ENCODE measurements around the gene TANGO2. TPM values are rescaled to one million over a fixed set of nuclear protein-coding genes. Genes with fewer than 3 reads are reported as not detected.

The TANGO2 gene
- total and polyA plus RNA-seq, 2 of the 8 experiments (the other 6 are each of a cell fraction or from before 2014, with no cell fraction given), result 10.1 to 18.4 TPM

DNA sequence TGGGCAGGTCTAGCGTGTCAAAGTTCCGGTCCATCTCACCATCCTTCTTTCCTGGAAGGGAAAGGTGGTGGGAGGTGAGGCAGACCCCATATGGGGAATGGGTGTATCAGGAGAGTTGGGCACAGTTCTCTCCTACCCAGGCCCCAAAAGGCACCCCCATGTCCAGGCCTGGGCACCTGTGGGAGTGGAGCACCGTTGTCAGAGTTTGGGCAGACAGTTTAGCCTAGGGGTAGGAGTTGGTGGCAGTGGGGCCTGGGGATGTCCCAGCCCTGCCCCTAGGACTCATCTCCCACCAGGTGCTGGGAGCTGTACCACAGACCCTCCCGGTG lies 45.2 kb upstream of the TANGO2 start (continued):
- TF ChIP-seq, protein P1, sequence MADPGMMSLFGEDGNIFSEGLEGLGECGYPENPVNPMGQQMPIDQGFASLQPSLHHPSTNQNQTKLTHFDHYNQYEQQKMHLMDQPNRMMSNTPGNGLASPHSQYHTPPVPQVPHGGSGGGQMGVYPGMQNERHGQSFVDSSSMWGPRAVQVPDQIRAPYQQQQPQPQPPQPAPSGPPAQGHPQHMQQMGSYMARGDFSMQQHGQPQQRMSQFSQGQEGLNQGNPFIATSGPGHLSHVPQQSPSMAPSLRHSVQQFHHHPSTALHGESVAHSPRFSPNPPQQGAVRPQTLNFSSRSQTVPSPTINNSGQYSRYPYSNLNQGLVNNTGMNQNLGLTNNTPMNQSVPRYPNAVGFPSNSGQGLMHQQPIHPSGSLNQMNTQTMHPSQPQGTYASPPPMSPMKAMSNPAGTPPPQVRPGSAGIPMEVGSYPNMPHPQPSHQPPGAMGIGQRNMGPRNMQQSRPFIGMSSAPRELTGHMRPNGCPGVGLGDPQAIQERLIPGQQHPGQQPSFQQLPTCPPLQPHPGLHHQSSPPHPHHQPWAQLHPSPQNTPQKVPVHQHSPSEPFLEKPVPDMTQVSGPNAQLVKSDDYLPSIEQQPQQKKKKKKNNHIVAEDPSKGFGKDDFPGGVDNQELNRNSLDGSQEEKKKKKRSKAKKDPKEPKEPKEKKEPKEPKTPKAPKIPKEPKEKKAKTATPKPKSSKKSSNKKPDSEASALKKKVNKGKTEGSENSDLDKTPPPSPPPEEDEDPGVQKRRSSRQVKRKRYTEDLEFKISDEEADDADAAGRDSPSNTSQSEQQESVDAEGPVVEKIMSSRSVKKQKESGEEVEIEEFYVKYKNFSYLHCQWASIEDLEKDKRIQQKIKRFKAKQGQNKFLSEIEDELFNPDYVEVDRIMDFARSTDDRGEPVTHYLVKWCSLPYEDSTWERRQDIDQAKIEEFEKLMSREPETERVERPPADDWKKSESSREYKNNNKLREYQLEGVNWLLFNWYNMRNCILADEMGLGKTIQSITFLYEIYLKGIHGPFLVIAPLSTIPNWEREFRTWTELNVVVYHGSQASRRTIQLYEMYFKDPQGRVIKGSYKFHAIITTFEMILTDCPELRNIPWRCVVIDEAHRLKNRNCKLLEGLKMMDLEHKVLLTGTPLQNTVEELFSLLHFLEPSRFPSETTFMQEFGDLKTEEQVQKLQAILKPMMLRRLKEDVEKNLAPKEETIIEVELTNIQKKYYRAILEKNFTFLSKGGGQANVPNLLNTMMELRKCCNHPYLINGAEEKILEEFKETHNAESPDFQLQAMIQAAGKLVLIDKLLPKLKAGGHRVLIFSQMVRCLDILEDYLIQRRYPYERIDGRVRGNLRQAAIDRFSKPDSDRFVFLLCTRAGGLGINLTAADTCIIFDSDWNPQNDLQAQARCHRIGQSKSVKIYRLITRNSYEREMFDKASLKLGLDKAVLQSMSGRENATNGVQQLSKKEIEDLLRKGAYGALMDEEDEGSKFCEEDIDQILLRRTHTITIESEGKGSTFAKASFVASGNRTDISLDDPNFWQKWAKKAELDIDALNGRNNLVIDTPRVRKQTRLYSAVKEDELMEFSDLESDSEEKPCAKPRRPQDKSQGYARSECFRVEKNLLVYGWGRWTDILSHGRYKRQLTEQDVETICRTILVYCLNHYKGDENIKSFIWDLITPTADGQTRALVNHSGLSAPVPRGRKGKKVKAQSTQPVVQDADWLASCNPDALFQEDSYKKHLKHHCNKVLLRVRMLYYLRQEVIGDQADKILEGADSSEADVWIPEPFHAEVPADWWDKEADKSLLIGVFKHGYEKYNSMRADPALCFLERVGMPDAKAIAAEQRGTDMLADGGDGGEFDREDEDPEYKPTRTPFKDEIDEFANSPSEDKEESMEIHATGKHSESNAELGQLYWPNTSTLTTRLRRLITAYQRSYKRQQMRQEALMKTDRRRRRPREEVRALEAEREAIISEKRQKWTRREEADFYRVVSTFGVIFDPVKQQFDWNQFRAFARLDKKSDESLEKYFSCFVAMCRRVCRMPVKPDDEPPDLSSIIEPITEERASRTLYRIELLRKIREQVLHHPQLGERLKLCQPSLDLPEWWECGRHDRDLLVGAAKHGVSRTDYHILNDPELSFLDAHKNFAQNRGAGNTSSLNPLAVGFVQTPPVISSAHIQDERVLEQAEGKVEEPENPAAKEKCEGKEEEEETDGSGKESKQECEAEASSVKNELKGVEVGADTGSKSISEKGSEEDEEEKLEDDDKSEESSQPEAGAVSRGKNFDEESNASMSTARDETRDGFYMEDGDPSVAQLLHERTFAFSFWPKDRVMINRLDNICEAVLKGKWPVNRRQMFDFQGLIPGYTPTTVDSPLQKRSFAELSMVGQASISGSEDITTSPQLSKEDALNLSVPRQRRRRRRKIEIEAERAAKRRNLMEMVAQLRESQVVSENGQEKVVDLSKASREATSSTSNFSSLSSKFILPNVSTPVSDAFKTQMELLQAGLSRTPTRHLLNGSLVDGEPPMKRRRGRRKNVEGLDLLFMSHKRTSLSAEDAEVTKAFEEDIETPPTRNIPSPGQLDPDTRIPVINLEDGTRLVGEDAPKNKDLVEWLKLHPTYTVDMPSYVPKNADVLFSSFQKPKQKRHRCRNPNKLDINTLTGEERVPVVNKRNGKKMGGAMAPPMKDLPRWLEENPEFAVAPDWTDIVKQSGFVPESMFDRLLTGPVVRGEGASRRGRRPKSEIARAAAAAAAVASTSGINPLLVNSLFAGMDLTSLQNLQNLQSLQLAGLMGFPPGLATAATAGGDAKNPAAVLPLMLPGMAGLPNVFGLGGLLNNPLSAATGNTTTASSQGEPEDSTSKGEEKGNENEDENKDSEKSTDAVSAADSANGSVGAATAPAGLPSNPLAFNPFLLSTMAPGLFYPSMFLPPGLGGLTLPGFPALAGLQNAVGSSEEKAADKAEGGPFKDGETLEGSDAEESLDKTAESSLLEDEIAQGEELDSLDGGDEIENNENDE (IDR thresholded peaks at IDR 0.05; ENCODE audit: insufficient replicate concordance, low read length), result no peak
- TF ChIP-seq ASH2L (IDR thresholded peaks at IDR 0.05; ENCODE audit: low read length), result no peak
- TF ChIP-seq EGR1 (IDR thresholded peaks at IDR 0.05; ENCODE audit: borderline replicate concordance, low read depth, low read length), result no peak
- TF ChIP-seq TEAD4 (IDR thresholded peaks at IDR 0.05; ENCODE audit: low read depth, low read length), result no peak
- no peak for TF ChIP-seq CTBP2 (IDR thresholded peaks at IDR 0.05; ENCODE audit: borderline replicate concordance, insufficient read depth, insufficient read length, low read length)
- no peak for TF ChIP-seq SIRT6 (IDR thresholded peaks at IDR 0.05; ENCODE audit: low read length)
- TF ChIP-seq CBX5 (IDR thresholded peaks at IDR 0.05; ENCODE audit: low read depth, low read length), result no peak
- TF ChIP-seq GTF2F1 (IDR thresholded peaks at IDR 0.05; ENCODE audit: borderline replicate concordance, low read depth, low read length), result no peak
- no peak for TF ChIP-seq GABPA (IDR thresholded peaks at IDR 0.05; ENCODE audit: borderline replicate concordance, insufficient read depth, low read length)

Measured in H1 (cell line).